CD4-positive, alpha-beta T cell treated with Interleukin-4 for 1 hour (primary cell): ENCODE data around the gene LRRC4B.
"Not testable (repeated sequence)": the region's sequence is repeated elsewhere in the genome, so short reads cannot be mapped to it uniquely, and the experiment has no call there.

Experiments used
- DNase-seq, 2 donors: peaks; one replicate each; pipeline ENCODE4 v3.0.0-alpha.2; 2020 to 2022

Gene LRRC4B

GRCh38 chr19:50567882-50568727 is at the start of gene LRRC4B:
Gene LRRC4B, minus strand, starts transcription at chr19:50568435. Its CDS starts 19,597 bp downstream, at chr19:50548838.
- DNase-seq = no peak

GRCh38 chr19:50612504-50613404 is 44.5 kb upstream of the LRRC4B start:
- not testable (repeated sequence) for DNase-seq

GRCh38 chr19:50607874-50608785 is 39.9 kb upstream of the LRRC4B start:
- peak; percentile 72 to 87 for DNase-seq

- no peak for DNase-seq
Measured at GRCh38 chr19:50607388-50607787, 39.2 kb upstream of the LRRC4B start.

GRCh38 chr19:50606059-50606836 is 38.0 kb upstream of the LRRC4B start:
- DNase-seq = not testable (repeated sequence)

GRCh38 chr19:50604264-50605073 is 36.2 kb upstream of the LRRC4B start:
- DNase-seq = not testable (repeated sequence)

GRCh38 chr19:50602935-50603334 is 34.7 kb upstream of the LRRC4B start:
- no peak for DNase-seq

- no peak for DNase-seq
Measured at GRCh38 chr19:50602496-50602895, 34.3 kb upstream of the LRRC4B start.

- DNase-seq = no peak
Measured at GRCh38 chr19:50602089-50602422, 33.8 kb upstream of the LRRC4B start.

GRCh38 chr19:50601407-50602088 is 33.3 kb upstream of the LRRC4B start:
- DNase-seq = no peak

- DNase-seq = no peak
Measured at GRCh38 chr19:50599427-50599826, 31.2 kb upstream of the LRRC4B start.

- DNase-seq = no peak
Measured at GRCh38 chr19:50590191-50590590, 22.0 kb upstream of the LRRC4B start.

GRCh38 chr19:50581795-50582660 is 13.8 kb upstream of the LRRC4B start:
- DNase-seq = not testable (repeated sequence)

- no peak for DNase-seq
Measured at GRCh38 chr19:50580970-50581634, 12.9 kb upstream of the LRRC4B start.

GRCh38 chr19:50580240-50580639 is 12.0 kb upstream of the LRRC4B start:
- DNase-seq = no peak

GRCh38 chr19:50576769-50577168 is 8.5 kb upstream of the LRRC4B start:
- DNase-seq = not testable (repeated sequence)

- DNase-seq = no peak
Measured at GRCh38 chr19:50573741-50574461, 5.7 kb upstream of the LRRC4B start.

GRCh38 chr19:50570997-50571396 is 2.8 kb upstream of the LRRC4B start:
- DNase-seq = no peak
